ENCODE measurements around the gene BCL2.

Gene BCL2

GRCh38 chr18:63186520-63187222 lies 132.9 kb downstream of the BCL2 start:
- no peak for TF ChIP-seq CTCF (IDR thresholded peaks at IDR 0.05; ENCODE audit: borderline replicate concordance, control extremely low read depth, extremely low read depth, insufficient read depth, missing control alignments)
- in situ Hi-C loops (cut with MboI; ENCODE audit: low sequenced_read_pairs, unreplicated experiment), result no loop called here
- no peak for DNase-seq (ENCODE audit: low spot score)

- no peak for DNase-seq (ENCODE audit: low spot score)
- no peak for TF ChIP-seq CTCF (IDR thresholded peaks at IDR 0.05; ENCODE audit: borderline replicate concordance, control extremely low read depth, extremely low read depth, insufficient read depth, missing control alignments)
- in situ Hi-C loops (cut with MboI; ENCODE audit: low sequenced_read_pairs, unreplicated experiment), result no loop called here
Measured at GRCh38 chr18:63185984-63186383, 133.6 kb downstream of the BCL2 start.

GRCh38 chr18:63183952-63184770 lies 135.4 kb downstream of the BCL2 start:
- DNase-seq (ENCODE audit: low spot score), result no peak
- TF ChIP-seq CTCF (IDR thresholded peaks at IDR 0.05; ENCODE audit: borderline replicate concordance, control extremely low read depth, extremely low read depth, insufficient read depth, missing control alignments), result no peak
- in situ Hi-C loops (cut with MboI; ENCODE audit: low sequenced_read_pairs, unreplicated experiment), result no loop called here

GRCh38 chr18:63183378-63183777 lies 136.2 kb downstream of the BCL2 start:
- no peak for TF ChIP-seq CTCF (IDR thresholded peaks at IDR 0.05; ENCODE audit: borderline replicate concordance, control extremely low read depth, extremely low read depth, insufficient read depth, missing control alignments)
- DNase-seq (ENCODE audit: low spot score), result no peak
- in situ Hi-C loops (cut with MboI; ENCODE audit: low sequenced_read_pairs, unreplicated experiment), result no loop called here

GRCh38 chr18:63182861-63183260 lies 136.7 kb downstream of the BCL2 start:
- in situ Hi-C loops (cut with MboI; ENCODE audit: low sequenced_read_pairs, unreplicated experiment), result no loop called here
- no peak for TF ChIP-seq CTCF (IDR thresholded peaks at IDR 0.05; ENCODE audit: borderline replicate concordance, control extremely low read depth, extremely low read depth, insufficient read depth, missing control alignments)
- no peak for DNase-seq (ENCODE audit: low spot score)

- no peak for TF ChIP-seq CTCF (IDR thresholded peaks at IDR 0.05; ENCODE audit: borderline replicate concordance, control extremely low read depth, extremely low read depth, insufficient read depth, missing control alignments)
- DNase-seq (ENCODE audit: low spot score), result no peak
- in situ Hi-C loops (cut with MboI; ENCODE audit: low sequenced_read_pairs, unreplicated experiment), result no loop called here
Measured at GRCh38 chr18:63182310-63182772, 137.2 kb downstream of the BCL2 start.
